Heart right ventricle (tissue), 16 donors: Measurements from ENCODE around the gene CIAO2B. TPM values are rescaled to one million over a fixed set of nuclear protein-coding genes. Genes with fewer than 3 reads are reported as not detected.

ENCODE experiments used
- ATAC-seq, 8 donors: fragments of 200-7000 bp; cut with Tn5 transposase; one replicate each; pipeline ENCODE4 v1.9.1; 2020; ENCODE audit warnings: mild to moderate bottlenecking in 8 of 8, moderate library complexity in 8 of 8, moderate number of reproducible peaks in 1 of 8
- DNase-seq, 2 donors: peaks; one replicate each; pipeline ENCODE4 v3.0.0-alpha.2; 2020
- H3K27ac ChIP-seq, 10 donors: fragments of 200-600 bp; sonication (generic) in 2 of 10; one replicate each; pipeline versions ENCODE4 v1.5.0 to v1.8.0; 2020 to 2022; ENCODE audit warnings: mild to moderate bottlenecking in 3 of 10
- H3K27me3 ChIP-seq, 7 donors: fragments of 200-600 bp; one replicate each; pipeline ENCODE4 v1.8.0; 2021 to 2022; ENCODE audit warnings: mild to moderate bottlenecking in 2 of 7
- H3K36me3 ChIP-seq, 9 donors: fragments of 200-600 bp; sonication (generic) in 1 of 9; one replicate each; pipeline versions ENCODE4 v1.5.0 to v1.8.0; 2020 to 2022; ENCODE audit warnings: mild to moderate bottlenecking in 2 of 9
- H3K4me1 ChIP-seq, 9 donors: fragments of 200-600 bp; sonication (generic) in 1 of 9; one replicate each; pipeline versions ENCODE4 v1.5.0 to v1.8.0; 2020 to 2022; ENCODE audit warnings: mild to moderate bottlenecking in 4 of 9
- H3K4me3 ChIP-seq, 10 donors: fragments of 200-600 bp; sonication (generic) in 2 of 10; one replicate each; pipeline versions ENCODE4 v1.5.0 to v1.8.0; 2020 to 2022; ENCODE audit warnings: mild to moderate bottlenecking in 7 of 10, moderate library complexity in 2 of 10
- H3K9me3 ChIP-seq, 11 donors: fragments of 200-600 bp in 10 of 11; sonication (generic) in 2 of 11; one replicate each; pipeline versions ENCODE4 v1.5.0 to v1.8.0; 2013 to 2022; ENCODE audit warnings: mild to moderate bottlenecking in 2 of 11, control low read depth in 1 of 11, moderate library complexity in 1 of 11
- CTCF ChIP-seq, 9 donors: fragments of 200-600 bp; sonication (generic) in 2 of 9; IDR thresholded peaks; one replicate each; pipeline versions ENCODE4 v1.5.0 to v1.8.0; 2021 to 2022; ENCODE audit warnings: antibody characterized with exemption in 9 of 9, mild to moderate bottlenecking in 5 of 9, moderate library complexity in 1 of 9
- WGBS, 2 donors: extraction: QIAGEN DNeasy Blood & Tissue Kit; methylation state at CpG; one replicate each; pipeline ENCODE4 v1.1.7; 2013; ENCODE audit warnings: inconsistent platforms in 1 of 2; 5-methylcytosine and 5-hydroxymethylcytosine counted together
- intact Hi-C, 10 donors: fragments of 100-400 bp; cut with DNase I; formaldehyde crosslinking; loops; one replicate each; pipeline versions ENCODE4 v1.11.1 to v1.14.2; 2022
- polyA plus RNA-seq, 2 donors: library from polyadenylated mRNA; stranded (reverse); fragments of 200-250 nt; gene quantifications; one replicate each; pipeline ENCODE4 v1.2.3, GENCODE V29; 2013
- total RNA-seq, 10 donors: library from RNA; stranded (reverse); fragmentation: NEBNext Ultra II Directional in 3 of 10; extraction: Animal tissue kit (Norgen Biotek cat#: 25700) in 3 of 10; gene quantifications; one replicate each; pipeline versions ENCODE4 v1.2.1 to v1.2.4, GENCODE V29; 2021 to 2023
- donor health status: Arrhythmogenic right ventricular cardiomyopathy.
- donor health status: ischemic (EF 13 %, LVEDD 7.1; RV severe dilation, severe dysfunction).
- donor health status: healthy with polysubstance abuse.
- donor health status: DM: no; HTN: yes; CAD: no.
- donor health status: DM: no; HTN: no; CAD: no.
- donor health status: ischemic (EF 25% LVEDD 6.9; RV normal size, moderate dysfunction).
- donor health status: ischemic (EF 25% LVEDD 5.7; RV mildly dilated, moderate dysfunction).
- donor health status: healthy.
- donor health status: DM: yes; HTN: yes; CAD: no.
- donor health status: Ischemic cardiomyopathy.
- donor health status: ischemic (EF 35%, LVEDD 5.7; RV mildly dilated, moderate dysfunction).
- donor health status: nonischemic (EF 11% LVEDD 7.7; RV severe dilation, severe dysfunction).
- donor health status: DM: yes; HTN: yes; CAD: no.
- donor health status: PGD.
- donor health status: ischemic (EF 29% LVEDD 5.4; RV normal size, mild dysfunction).
- donor health status: nonischemic (EF 23%, LVEDD 6.1; RV moderate dilation, normal function).

The CIAO2B gene
- total and polyA plus RNA-seq, 12 donors, result 103 to 743 (median 115) TPM

- no peaks in the 10 kb centered on the region for H3K36me3 ChIP-seq
- H3K4me1 ChIP-seq, result peaks cover 0 to 10% (median 0%) of the 10 kb centered on the region in 9 donors
- H3K27ac ChIP-seq, result no peak overlapping the region
- H3K9me3 ChIP-seq, result no peaks in the 10 kb centered on the region
- H3K4me3 ChIP-seq, result no peak overlapping the region
- no peaks in the 10 kb centered on the region for H3K27me3 ChIP-seq
- WGBS, 2 donors, result 69 to 81% methylated on average over 6 of the region's 6 CpGs
- TF ChIP-seq CTCF (IDR thresholded peaks at IDR 0.05), result no peak
- intact Hi-C loops, result no loop called here
- peak in 4 of 8 donors; percentile 11 to 53 (median 34) for ATAC-seq
- DNase-seq, result no peak
These were observed 29.8 kb upstream of the CIAO2B start for GRCh38 chr16:66964049-66964448.

- Histone ChIP-seq H3K4me3 (no peak overlapping the region), H3K27me3 (no peaks in the 10 kb centered on the region), H3K27ac (no peak overlapping the region), H3K9me3 (no peaks in the 10 kb centered on the region), H3K36me3 (no peaks in the 10 kb centered on the region), H3K4me1 (peaks cover 0 to 12% (median 0%) of the 10 kb centered on the region in 9 donors)
- TF ChIP-seq CTCF (IDR thresholded peaks at IDR 0.05), result no peak
- no peak for DNase-seq
- peak in 2 of 8 donors; percentile 38 to 51 for ATAC-seq
- WGBS, 2 donors, result 55 to 58% methylated on average over 5 of the region's 5 CpGs
- intact Hi-C loops, result no loop called here
These were observed 27.7 kb upstream of the CIAO2B start for GRCh38 chr16:66961914-66962313.

- no peak within 1 kb of the TSS for H3K27ac ChIP-seq
- WGBS, 2 donors, result 63 to 67% methylated on average over 15 to 16 of the region's 16 CpGs
- peak; percentile 17 to 79 (median 63) for TF ChIP-seq CTCF (IDR thresholded peaks at IDR 0.05)
- H3K36me3 ChIP-seq, result no peaks in the 10 kb centered on the region
- DNase-seq, result peak in 1 of 2 donors; percentile 42
- no peaks in the 10 kb centered on the region for H3K9me3 ChIP-seq
- H3K27me3 ChIP-seq, result no peaks in the 10 kb centered on the region
- peak in 7 of 8 donors; percentile 63 to 76 (median 69) for ATAC-seq
- peaks cover 0 to 12% (median 0%) of the 10 kb centered on the region in 9 donors for H3K4me1 ChIP-seq
- intact Hi-C loops, result no loop called here
- no peak within 1 kb of the TSS for H3K4me3 ChIP-seq
These were observed 27.0 kb upstream of the CIAO2B start, which contains the start of gene CES3 for GRCh38 chr16:66961065-66961744. Gene CES3, plus strand, starts transcription at chr16:66961266. Its CDS starts 42 bp downstream, at chr16:66961308.

GRCh38 chr16:66960270-66960669, 26.1 kb upstream of the CIAO2B start:
- Histone ChIP-seq H3K4me1 (peaks cover 0 to 12% (median 0%) of the 10 kb centered on the region in 9 donors), H3K27ac (no peak overlapping the region), H3K36me3 (no peaks in the 10 kb centered on the region), H3K9me3 (no peaks in the 10 kb centered on the region), H3K27me3 (no peaks in the 10 kb centered on the region), H3K4me3 (no peak overlapping the region)
- no peak for ATAC-seq
- no peak for TF ChIP-seq CTCF (IDR thresholded peaks at IDR 0.05)
- intact Hi-C loops, result no loop called here
- DNase-seq, result no peak
- WGBS, 2 donors, result 88 to 92% methylated on average over 1 of the region's 1 CpG
